NAMALWA (cell line): Measurements from ENCODE around the gene TMEM209.
"Not testable (repeated sequence)": the region's sequence is repeated elsewhere in the genome, so short reads cannot be mapped to it uniquely, and the experiment has no call there.

Experiments used
- DNase-seq: peaks from one replicate; pipeline ENCODE4 v3.0.0-alpha.2; 2015; ENCODE audit warnings: low spot score

Gene TMEM209

GRCh38 chr7:130218806-130219620 is 13.8 kb upstream of the TMEM209 start:
- no peak for DNase-seq

- DNase-seq, result no peak
Measured at GRCh38 chr7:130216750-130217149, 11.5 kb upstream of the TMEM209 start.

- no peak for DNase-seq
Measured at GRCh38 chr7:130216025-130216424, 10.8 kb upstream of the TMEM209 start.

GRCh38 chr7:130213828-130214227 is 8.6 kb upstream of the TMEM209 start:
- no peak for DNase-seq

GRCh38 chr7:130210181-130210935 is 5.2 kb upstream of the TMEM209 start:
- DNase-seq, result no peak

GRCh38 chr7:130208516-130208915 is 3.3 kb upstream of the TMEM209 start:
- no peak for DNase-seq

GRCh38 chr7:130207642-130208041 is 2.4 kb upstream of the TMEM209 start, which contains the start of gene SSMEM1:
Gene SSMEM1, plus strand, starts transcription at chr7:130207860. Its CDS starts 51 bp downstream, at chr7:130207911.
- no peak for DNase-seq

GRCh38 chr7:130207033-130207432 is 1.8 kb upstream of the TMEM209 start:
- peak; percentile 58 for DNase-seq

GRCh38 chr7:130201796-130202195 is 3.4 kb downstream of the TMEM209 start:
- DNase-seq, result no peak

- DNase-seq, result no peak
Measured at GRCh38 chr7:130197094-130197493, 8.1 kb downstream of the TMEM209 start.

GRCh38 chr7:130196476-130196875 is 8.7 kb downstream of the TMEM209 start:
- no peak for DNase-seq

GRCh38 chr7:130195396-130195795 is 9.8 kb downstream of the TMEM209 start:
- no peak for DNase-seq

- no peak for DNase-seq
Measured at GRCh38 chr7:130191791-130192190, 13.4 kb downstream of the TMEM209 start.

GRCh38 chr7:130189343-130189742 is 15.9 kb downstream of the TMEM209 start:
- DNase-seq, result no peak

GRCh38 chr7:130187360-130187759 is 17.8 kb downstream of the TMEM209 start:
- DNase-seq, result no peak

- DNase-seq, result not testable (repeated sequence)
Measured at GRCh38 chr7:130184349-130184748, 20.9 kb downstream of the TMEM209 start.

- DNase-seq, result no peak
Measured at GRCh38 chr7:130182990-130183389, 22.2 kb downstream of the TMEM209 start.

- no peak for DNase-seq
Measured at GRCh38 chr7:130181263-130181605, 24.0 kb downstream of the TMEM209 start.

- DNase-seq, result no peak
Measured at GRCh38 chr7:130180571-130181262, 24.5 kb downstream of the TMEM209 start.

- no peak for DNase-seq
Measured at GRCh38 chr7:130179631-130180030, 25.6 kb downstream of the TMEM209 start.

GRCh38 chr7:130178251-130178650 is 27.0 kb downstream of the TMEM209 start:
- DNase-seq, result no peak

GRCh38 chr7:130174237-130174959 is 30.8 kb downstream of the TMEM209 start:
- DNase-seq, result no peak
